ENCODE data around the gene DNAJC3. TPM values are rescaled to one million over a fixed set of nuclear protein-coding genes. Genes with fewer than 3 reads are reported as not detected.

DNAJC3 gene, protein sequence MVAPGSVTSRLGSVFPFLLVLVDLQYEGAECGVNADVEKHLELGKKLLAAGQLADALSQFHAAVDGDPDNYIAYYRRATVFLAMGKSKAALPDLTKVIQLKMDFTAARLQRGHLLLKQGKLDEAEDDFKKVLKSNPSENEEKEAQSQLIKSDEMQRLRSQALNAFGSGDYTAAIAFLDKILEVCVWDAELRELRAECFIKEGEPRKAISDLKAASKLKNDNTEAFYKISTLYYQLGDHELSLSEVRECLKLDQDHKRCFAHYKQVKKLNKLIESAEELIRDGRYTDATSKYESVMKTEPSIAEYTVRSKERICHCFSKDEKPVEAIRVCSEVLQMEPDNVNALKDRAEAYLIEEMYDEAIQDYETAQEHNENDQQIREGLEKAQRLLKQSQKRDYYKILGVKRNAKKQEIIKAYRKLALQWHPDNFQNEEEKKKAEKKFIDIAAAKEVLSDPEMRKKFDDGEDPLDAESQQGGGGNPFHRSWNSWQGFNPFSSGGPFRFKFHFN
- 17.6 and 21.8 TPM in 2 replicates for total RNA-seq (2014; rRNA removed; shearing (Covaris generic))
- polyA plus RNA-seq (2015; cell fraction: cytosol; rRNA removed): 13.8 and 16.7 TPM in 2 replicates
- polyA plus RNA-seq (2015; cell fraction: nucleus; rRNA removed): 16.6 and 19.0 TPM in 2 replicates

DNA sequence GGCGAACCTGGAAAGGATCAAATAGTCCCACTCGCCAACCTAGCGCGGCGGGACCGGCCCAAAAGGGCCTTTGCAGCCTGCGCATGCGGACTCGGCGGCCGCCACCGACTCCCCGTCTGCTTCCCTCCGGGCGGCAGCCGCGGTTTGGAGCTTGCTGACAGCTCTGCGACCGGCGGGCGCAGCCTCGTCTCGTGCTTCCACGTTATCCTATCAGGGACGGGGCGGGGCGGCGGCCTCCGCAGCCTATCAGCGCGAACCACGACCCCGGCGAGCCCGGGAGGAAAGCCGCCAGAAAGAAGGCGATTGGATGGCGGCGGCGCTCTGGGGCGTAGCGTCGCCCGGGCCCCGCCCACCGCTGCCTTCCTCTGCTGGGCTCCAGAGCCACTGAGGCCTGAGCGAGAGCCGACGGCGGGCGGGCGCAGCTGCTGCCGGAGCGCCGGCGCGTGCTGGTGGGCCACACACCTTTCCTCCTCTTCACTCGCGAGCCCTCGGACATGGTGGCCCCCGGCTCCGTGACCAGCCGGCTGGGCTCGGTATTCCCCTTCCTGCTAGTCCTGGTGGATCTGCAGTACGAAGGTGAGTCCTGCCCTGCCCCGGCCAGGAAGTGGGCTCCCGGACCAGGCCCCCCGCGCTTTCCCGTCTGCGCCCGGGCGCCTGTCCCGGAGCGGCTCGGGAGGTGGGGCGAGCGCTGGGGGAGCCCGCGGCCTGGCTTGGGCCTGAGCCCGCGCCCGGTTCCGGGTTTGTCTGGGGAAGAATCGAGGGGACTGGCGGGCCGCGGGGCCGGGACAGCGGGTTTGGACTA is at the start of gene DNAJC3:
DNAJC3 (plus strand) TSS at position 378 of the 802 bp plus-strand sequence; CDS start at position 495, 117 bp downstream.
- DNase-seq (ENCODE audit: low read depth): peak; percentile 99

DNA sequence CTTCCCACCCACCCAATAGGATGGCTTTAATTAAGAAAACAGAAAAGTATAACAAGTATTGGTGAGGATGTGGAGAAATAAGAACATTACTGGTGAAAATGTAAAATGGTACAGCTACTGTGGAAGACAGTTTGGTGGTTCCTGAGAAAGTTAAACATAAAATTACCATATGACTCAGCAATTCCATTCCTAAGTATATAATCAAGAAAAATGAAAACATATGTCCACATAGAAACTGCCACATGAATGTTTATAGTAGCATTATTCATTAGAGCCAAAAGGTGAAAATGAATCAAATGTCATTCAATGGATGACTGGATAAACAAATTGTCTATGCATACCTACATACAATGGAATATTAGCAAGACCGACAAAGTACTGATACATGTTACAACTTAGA is 49.3 kb upstream of the DNAJC3 start:
- no peak for DNase-seq (ENCODE audit: low read depth)

DNA sequence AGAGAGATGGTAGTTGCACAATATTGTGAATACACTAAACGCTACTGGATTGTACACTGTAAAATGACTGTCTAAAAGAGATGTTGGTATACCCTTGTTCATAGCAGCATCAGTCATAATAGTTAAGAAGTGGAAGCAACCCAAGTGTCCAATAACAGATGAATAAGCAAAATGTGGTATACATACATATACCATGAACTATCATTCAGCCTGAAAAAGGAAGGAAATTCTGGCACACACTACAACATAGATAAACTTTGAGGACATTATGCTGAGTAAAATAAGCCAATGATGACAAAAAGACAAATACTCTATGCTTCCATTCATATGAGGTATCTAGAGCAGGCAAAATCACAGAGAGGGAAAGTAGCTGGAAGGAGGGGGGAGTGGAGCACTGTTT is 48.5 kb upstream of the DNAJC3 start:
- no peak for DNase-seq (ENCODE audit: low read depth)

DNA sequence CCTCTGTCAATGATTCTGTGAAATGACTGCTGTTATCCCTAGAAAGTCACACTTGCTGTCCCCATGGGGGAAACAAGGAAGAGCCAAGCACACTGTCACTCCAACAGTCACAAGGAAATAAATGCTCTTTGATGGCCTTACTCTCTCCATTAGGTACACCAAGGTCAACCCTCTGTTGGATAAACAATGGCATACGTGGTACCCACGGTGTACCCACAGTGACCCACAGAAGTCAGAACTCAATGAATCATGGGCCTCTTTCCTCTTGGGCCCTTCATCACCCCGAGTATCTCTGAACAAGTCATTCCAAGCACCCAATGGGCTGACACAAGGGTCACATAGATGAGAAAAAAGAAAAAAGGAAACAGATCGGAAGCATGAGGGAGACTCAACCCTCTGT is 47.9 kb upstream of the DNAJC3 start:
- no peak for DNase-seq (ENCODE audit: low read depth)

DNA sequence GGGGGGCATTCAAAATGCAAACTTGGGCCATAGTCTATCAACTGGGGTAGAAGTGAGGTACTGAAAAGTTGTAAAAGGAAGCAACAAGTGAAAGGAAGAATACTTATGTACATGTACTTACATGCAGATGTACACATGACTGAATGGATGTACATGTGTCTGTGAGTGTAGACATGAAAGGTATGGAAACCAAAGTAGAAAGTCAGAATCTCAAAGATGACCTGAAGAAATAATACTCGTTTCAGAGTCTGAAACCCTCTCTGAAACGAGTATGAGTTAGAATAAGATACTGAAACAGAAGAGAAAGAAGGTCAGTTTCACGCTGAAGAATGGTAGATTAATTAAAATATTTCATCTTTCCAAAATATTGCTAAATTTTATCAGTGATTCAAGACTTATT is 46.3 kb upstream of the DNAJC3 start:
- DNase-seq (ENCODE audit: low read depth): no peak

DNA sequence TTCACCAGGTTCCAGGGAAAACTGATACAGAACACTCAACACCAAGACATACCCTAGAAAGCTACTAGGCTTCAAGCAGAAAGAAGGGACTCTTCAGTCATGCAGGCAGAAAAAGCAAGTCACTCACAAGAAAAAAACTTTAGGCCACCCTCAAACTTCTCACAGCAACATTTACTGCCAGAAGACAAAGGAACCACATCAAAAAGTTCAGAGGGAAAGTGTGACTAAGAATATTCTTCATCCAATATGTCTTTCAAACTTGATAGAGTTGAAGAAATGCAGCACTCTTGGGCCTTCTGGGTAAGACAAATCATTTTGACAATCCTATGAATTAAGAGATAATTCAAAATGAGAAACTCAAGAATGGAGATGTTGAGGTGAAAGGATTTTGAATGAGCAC is 40.1 kb upstream of the DNAJC3 start:
- no peak for DNase-seq (ENCODE audit: low read depth)

DNA sequence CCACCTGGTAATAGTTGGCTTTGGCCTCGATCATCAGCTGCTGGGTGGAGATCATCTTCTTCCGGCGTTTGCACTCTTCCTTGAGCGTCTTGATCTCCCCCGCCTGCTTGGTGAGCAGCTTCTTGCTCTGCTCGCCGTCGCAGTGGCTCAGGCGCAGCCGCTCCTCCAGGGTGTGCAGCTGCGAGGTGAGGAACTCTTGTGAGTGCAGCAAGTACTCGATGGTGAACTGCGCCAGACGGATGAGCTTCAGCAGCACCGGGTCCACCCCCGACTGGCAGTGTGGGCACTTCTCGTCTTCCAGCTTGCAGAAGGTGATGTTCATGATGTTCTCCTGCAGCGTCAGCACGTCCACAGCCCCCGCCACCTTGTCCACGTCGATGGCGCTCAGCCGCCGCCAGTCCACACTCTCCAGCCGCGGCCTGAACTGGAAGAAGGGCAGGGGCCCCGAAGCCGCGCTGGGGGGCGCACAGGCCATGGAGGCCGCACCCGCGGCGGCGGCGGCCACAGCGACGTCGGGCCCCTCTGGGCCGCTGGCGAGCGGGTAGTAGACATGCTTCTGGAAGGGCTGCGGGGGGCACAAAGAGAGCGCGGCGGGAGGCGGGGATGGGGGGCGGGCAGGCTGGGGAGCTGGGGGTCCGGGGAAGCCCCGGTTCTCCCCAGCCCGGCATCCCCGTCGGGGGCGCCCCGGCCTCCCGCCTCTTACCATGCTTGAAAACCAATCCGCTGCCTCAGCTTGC is 35.5 kb upstream of the DNAJC3 start:
- no peak for DNase-seq (ENCODE audit: low read depth)

DNA sequence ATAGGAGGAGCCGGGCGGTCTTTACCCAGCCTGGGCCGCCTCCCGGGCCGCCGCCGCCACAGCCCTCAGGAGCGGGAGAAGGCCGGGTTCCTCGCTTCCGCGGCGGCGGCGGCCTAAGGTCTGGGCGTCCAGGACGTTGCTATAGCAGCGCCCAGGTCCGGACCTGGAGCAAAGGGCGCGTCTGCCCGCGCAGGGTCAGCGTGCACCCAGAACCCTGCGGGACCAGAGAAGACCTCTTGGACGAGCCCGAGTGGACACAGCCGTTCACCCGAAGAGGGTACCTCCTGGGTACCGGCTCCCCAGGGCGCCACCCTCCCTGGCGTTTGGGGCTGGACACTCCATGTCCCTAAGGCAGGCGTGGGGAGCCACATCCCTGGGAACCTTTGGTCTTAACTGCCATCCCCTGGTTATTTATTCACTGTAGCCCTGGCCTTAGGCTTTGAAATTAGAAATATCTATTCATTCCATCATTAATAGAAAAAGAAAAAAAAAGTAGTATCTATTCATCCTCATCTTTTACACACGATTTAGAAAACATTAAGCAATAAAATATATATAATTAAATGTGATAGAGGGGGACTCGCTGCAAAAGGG is 34.8 kb upstream of the DNAJC3 start:
- no peak for DNase-seq (ENCODE audit: low read depth)

DNA sequence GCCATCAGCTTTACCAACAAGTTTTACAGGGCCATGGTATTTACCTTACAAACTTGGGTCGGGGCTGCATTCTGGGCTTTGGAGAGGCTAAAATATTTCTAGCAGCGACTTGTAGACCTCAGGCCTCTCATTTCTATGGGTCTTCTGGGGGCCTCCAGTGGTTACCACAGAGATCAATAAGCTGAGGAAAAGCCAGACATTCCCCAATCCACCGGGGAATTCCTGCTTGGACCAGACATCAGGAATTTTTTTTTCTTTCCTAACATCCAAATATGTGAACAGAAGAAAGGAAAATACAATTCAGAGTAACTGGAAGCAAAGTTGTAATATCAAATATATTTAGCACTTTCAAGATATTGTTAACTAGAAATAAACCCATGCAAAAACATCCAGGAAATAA is 33.9 kb upstream of the DNAJC3 start:
- DNase-seq (ENCODE audit: low read depth): no peak

DNA sequence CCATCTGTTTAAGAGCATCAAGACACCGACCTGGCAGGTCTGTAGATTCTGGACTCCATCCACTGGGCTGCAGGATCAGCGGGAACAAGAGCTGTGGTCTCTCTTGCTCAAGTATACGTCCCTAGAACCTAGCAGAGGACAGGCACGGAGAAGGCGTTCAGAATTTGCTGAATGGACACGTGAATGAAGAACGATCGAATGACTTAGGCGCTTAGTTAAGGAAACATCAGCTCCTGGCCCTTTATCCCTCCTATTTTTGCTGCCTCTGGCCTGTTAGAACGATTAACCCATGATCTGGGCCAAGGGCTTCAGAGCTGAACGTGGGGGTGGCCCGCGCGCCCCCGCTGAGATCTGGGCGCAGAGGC is 33.4 kb upstream of the DNAJC3 start:
- peak; percentile 51 for DNase-seq (ENCODE audit: low read depth)

DNA sequence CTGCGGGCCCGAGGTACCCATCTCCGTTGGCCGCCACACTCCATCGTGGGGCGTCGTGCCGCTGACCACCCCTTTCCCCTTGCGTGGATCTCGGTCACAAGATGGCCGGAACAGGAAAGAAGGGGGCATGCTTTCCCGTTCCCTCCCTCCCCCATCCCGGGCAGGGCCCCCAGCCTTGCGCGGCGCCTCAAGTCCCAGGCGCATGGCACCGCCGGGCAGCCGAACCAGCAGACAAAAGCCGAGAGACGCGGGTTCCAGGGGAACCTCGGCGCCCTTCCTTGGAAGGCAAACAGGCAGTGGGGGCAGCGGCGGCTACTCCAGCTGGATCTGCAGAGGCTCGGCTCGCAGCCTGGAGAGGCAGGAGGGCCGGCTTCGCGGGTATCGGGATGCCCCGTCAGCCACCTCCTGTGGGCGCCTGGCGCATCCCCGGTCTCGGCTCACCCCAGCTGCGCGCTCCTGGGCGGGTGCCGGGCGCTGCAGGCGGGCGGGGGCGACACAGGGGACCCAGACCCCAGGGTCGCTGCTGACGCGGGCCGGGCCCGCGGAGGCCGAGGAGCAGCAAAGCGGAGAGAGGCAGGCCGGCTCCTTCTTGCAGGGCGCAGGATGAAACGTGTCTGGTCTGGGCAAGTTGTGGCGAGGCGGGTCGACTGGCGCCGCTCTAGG is 32.9 kb upstream of the DNAJC3 start:
- peak; percentile 55 for DNase-seq (ENCODE audit: low read depth)

DNA sequence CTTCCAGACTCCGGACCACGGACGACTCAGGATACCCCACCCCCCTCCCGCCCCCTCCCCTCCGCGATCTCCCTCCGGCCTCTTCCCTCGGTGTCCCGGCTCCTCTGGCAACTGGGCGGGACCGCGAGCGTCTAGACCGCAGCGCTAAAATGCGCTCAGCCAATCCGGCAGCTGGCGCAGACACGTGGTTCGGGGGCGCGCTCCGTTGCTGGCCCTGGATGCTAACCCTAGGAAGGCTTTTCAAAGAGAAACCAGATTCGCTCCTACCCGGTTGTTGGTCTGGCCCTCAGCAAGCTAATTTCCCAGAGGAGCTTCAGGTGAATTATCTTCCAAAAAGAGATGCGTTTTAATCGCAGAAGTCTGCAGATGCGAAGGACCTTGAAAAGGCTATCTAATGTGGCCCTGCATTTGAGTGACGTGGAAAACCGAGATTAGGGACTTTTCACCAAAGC is 32.3 kb upstream of the DNAJC3 start, which contains the start of gene DZIP1:
DZIP1 (minus strand) TSS at position 106 of the 452 bp plus-strand sequence. CDS start 2,677 bp downstream, outside the sequence.
- DNase-seq (ENCODE audit: low read depth): peak; percentile 88

DNA sequence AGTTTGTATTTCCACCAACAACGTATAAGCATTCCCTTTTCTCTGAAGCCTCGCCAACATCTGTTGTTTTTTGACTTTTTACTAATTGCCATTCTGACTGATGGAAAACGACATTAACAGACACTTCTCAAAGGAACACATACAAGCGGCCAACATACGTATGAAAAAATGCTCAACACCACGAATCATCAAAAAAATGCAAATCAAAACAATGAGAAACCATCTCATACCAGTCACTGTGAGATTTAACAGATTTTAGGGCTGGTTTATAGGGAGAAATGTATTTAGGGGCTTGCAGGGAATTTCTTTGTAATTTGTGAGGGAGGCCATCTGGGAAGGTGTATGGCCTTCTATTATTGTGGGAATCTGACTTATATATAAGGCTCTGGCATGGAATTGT is 29.6 kb upstream of the DNAJC3 start:
- no peak for DNase-seq (ENCODE audit: low read depth)

DNA sequence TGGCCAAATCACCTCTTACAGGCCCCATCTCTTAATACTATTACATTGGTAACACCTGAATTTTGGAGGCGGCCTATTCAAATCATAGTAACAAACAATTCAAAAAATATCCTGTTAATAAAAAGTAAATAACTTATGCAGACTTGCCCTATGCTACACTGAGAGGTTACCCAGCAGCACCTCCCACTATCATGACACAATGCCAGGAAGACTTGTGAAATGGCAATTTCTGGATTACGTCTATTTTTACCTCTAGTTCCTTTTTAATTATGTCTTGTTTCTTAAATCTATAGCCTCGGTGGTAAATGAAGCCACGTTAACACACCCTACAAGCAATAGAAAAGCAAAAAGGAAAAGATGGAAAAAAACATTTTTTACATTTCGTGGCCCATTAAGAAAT is 26.2 kb upstream of the DNAJC3 start:
- DNase-seq (ENCODE audit: low read depth): no peak

DNA sequence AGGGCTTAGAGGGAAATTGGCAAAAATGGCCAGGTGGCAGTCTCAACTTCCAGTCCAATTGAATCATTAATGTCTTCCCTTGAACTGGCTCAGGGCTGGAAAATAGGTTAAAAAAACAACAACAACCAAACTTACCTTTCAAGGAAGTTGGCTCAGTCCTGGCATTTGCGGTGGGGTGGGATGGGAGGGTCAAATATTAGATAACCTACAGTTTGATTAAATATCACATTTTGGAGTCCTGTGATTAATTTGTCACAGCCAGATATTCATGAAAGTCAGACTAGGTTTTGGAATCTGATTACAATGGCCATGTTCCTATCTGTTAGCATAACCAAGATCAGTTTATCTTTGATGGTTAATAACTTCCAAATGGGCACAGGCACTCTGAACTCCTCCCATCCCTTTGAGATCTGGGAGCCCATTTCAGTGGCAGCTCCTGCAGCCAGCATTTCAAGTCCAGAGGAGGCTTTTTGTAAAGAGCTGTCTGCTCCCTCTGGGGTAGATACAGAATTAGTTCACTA is 24.6 kb upstream of the DNAJC3 start:
- no peak for DNase-seq (ENCODE audit: low read depth)

DNA sequence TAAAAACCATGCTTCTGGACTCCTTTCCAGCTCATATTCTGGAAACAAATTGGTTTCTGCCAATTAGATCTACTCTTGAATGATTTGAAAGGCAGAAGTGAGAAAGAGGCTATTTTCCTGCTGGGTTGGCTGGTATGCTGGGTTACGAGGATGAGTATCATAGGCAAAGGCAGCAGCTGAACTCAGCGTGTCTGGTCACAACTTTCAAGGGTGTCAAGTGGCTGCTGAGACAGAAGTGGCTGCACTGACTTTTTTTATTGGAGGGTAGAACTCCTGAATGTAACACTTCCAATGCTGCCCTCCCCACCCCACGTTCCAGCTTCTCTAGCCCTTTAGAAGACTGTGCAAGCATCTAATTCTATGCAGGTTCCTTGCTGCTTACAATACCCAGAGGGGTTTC is 24.1 kb upstream of the DNAJC3 start:
- no peak for DNase-seq (ENCODE audit: low read depth)

DNA sequence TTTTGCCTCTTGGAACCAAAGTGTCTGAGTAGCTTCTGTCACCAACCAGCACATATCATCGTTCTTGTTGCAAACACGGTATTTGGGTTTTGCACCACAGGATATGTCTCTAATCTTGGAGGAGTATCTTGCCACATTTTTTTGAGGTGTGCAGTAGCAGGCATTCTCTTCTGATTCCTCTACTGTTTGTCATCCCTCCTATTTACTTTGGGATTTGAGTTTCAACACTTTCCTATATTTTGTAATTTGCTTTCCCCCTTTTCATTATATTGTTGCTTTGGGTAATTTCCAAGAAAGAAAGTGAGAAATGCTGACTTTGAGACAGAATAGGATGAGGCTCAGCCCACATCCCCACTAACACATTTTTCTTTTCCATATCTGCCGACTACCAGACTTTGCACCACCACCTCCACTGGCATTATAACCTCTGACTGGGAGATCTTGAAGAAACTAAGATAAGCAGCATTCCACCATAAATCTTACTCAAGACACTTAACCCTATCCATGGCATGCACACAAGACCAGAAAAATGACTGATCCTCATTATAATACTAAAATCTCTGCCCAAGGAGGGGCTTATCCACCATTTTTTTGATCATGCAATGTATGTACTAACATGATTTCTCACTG is 20.4 kb upstream of the DNAJC3 start:
- DNase-seq (ENCODE audit: low read depth): no peak

DNA sequence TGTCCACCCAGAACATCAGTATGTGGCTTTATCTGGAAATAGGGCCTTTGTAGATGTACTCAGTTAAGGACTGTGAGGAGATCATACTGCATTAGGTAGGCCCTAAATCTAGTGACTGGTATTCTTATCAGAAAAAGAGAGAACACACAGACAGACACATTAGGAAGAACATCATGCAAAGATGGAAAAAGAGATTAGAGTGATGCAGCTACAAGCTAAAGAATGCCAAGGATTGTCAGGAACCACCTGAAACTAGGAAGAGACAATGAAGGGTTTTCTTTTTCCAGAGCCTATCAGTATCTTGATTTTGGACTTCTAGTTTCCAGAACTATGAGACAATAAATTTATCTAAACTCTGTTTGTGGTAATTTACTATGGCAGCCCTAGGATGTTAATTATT is 17.4 kb upstream of the DNAJC3 start:
- no peak for DNase-seq (ENCODE audit: low read depth)

DNA sequence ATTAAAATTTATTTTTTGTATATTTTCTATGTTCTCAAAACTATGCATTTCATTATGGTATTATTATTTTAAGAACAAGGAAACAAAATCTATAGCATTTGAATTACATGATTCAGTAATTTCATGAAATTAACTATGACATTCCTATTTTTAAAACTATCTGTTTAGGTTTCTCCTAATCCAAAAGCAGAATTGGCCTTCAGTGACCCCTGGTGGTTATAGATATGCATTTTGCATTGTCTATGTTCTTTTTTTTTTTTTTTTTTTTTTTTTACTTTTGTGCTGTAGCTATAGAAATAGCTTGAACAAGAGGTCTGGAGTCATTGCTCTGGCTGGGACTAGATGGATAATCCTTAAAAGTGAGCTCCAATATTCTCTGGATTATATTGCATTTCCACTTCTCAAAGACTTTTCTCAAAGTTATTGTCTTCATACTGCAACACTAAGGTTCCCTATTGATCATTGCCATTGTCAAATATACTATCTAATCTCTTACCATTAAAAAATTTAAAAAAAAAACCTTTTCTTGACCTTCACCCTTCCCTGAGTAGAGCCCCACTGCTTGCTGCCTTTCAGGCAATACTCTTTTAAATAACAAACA is 15.9 kb upstream of the DNAJC3 start:
- DNase-seq (ENCODE audit: low read depth): peak; percentile 58
